Uterus (tissue), 2 donors: ENCODE data around the gene RUNDC3A.

ENCODE experiments used
- CTCF ChIP-seq, 4 experiments: fragments of 200-600 bp in 2 of 4; fragments of 450-650 bp in 2 of 4; sonication (generic) in 2 of 4; IDR thresholded peaks; one replicate each; pipeline ENCODE4 v1.5.1; 2016 to 2019; ENCODE audit warnings: antibody characterized with exemption in 4 of 4, mild to moderate bottlenecking in 2 of 4, moderate library complexity in 1 of 4
- POLR2A ChIP-seq, 2 donors: fragments of 450-650 bp; IDR thresholded peaks; one replicate each; pipeline ENCODE4 v1.6.1; 2016; ENCODE audit warnings: antibody characterized with exemption in 2 of 2, mild to moderate bottlenecking in 1 of 2, moderate library complexity in 1 of 2

GRCh38 chr17:44272321-44272951 lies 36.0 kb upstream of the RUNDC3A start:
- TF ChIP-seq CTCF (IDR thresholded peaks at IDR 0.05) (no peak), POLR2A (IDR thresholded peaks at IDR 0.05) (no peak)
